ENCODE results near the gene TUBB4A. TPM values are rescaled to one million over a fixed set of nuclear protein-coding genes. Genes with fewer than 3 reads are reported as not detected.

TUBB4A gene
- total and polyA plus RNA-seq, 4 donors: 0.05 to 2.1 (median 0.18) TPM

- ATAC-seq (ENCODE audit: insufficient read depth, low FRiP score) (no peak), DNase-seq (no peak)
- no peak overlapping the region for H3K27ac ChIP-seq (ENCODE audit: low read depth in 1 of 2, low read length in 1 of 2)
- no peaks in the 10 kb centered on the region for H3K36me3 ChIP-seq (ENCODE audit: control insufficient read depth in 4 of 4, insufficient read depth in 4 of 4, low read length in 4 of 4)
- no peak overlapping the region for H3K9ac ChIP-seq (ENCODE audit: insufficient read depth in 1 of 2, low read length in 2 of 2)
- H3K4me1 ChIP-seq (ENCODE audit: control insufficient read depth in 5 of 5, insufficient read depth in 5 of 5, low read length in 5 of 5): peaks cover 0 to 5% (median 0%) of the 10 kb centered on the region in 5 donors
- no peak overlapping the region for H3K4me3 ChIP-seq
- peaks cover 0 to 11% (median 5%) of the 10 kb centered on the region in 3 donors for H3K27me3 ChIP-seq (ENCODE audit: control insufficient read depth in 3 of 3, insufficient read depth in 3 of 3, low read length in 2 of 3)
- no peaks in the 10 kb centered on the region for H3K9me3 ChIP-seq (ENCODE audit: control insufficient read depth in 4 of 4, insufficient read depth in 3 of 4, low read length in 3 of 4)
- WGBS, 2 donors: 82 to 88% methylated on average over 14 of the region's 14 CpGs
- TF ChIP-seq CTCF (IDR thresholded peaks at IDR 0.05; ENCODE audit: control extremely low read depth, extremely low read depth): no peak
Observed at GRCh38 chr19:6471076-6471475, 31.0 kb downstream of the TUBB4A start.

- no peaks in the 10 kb centered on the region for H3K36me3 ChIP-seq (ENCODE audit: control insufficient read depth in 4 of 4, insufficient read depth in 4 of 4, low read length in 4 of 4)
- no peak overlapping the region for H3K4me3 ChIP-seq
- no peaks in the 10 kb centered on the region for H3K9me3 ChIP-seq (ENCODE audit: control insufficient read depth in 4 of 4, insufficient read depth in 3 of 4, low read length in 3 of 4)
- DNase-seq (no peak), ATAC-seq (ENCODE audit: insufficient read depth, low FRiP score) (no peak)
- no peaks in the 10 kb centered on the region for H3K4me1 ChIP-seq (ENCODE audit: control insufficient read depth in 5 of 5, insufficient read depth in 5 of 5, low read length in 5 of 5)
- H3K27me3 ChIP-seq (ENCODE audit: control insufficient read depth in 3 of 3, insufficient read depth in 3 of 3, low read length in 2 of 3): peaks cover 0 to 7% (median 7%) of the 10 kb centered on the region in 3 donors
- H3K9ac ChIP-seq (ENCODE audit: insufficient read depth in 1 of 2, low read length in 2 of 2): no peak overlapping the region
- WGBS, 2 donors: 75 to 84% methylated on average over 8 of the region's 8 CpGs
- no peak for TF ChIP-seq CTCF (IDR thresholded peaks at IDR 0.05; ENCODE audit: control extremely low read depth, extremely low read depth)
- H3K27ac ChIP-seq (ENCODE audit: low read depth in 1 of 2, low read length in 1 of 2): no peak overlapping the region
Observed at GRCh38 chr19:6470173-6470572, 31.9 kb downstream of the TUBB4A start.

GRCh38 chr19:6467384-6467783 lies 34.7 kb downstream of the TUBB4A start:
- no peak for TF ChIP-seq CTCF (IDR thresholded peaks at IDR 0.05; ENCODE audit: control extremely low read depth, extremely low read depth)
- no peak for ATAC-seq (ENCODE audit: insufficient read depth, low FRiP score)

More at GRCh38 chr19:6467384-6467783, 34.7 kb downstream of the TUBB4A start:
- H3K36me3 ChIP-seq (ENCODE audit: control insufficient read depth in 4 of 4, insufficient read depth in 4 of 4, low read length in 4 of 4): no peaks in the 10 kb centered on the region
- H3K27me3 ChIP-seq (ENCODE audit: control insufficient read depth in 3 of 3, insufficient read depth in 3 of 3, low read length in 2 of 3): peaks cover 0 to 7% (median 7%) of the 10 kb centered on the region in 3 donors
- no peak for DNase-seq
- no peak overlapping the region for H3K4me3 ChIP-seq
- H3K4me1 ChIP-seq (ENCODE audit: control insufficient read depth in 5 of 5, insufficient read depth in 5 of 5, low read length in 5 of 5): peaks cover 0 to 3% (median 0%) of the 10 kb centered on the region in 5 donors
- WGBS, 2 donors: 80 to 88% methylated on average over 8 of the region's 8 CpGs
- H3K9ac ChIP-seq (ENCODE audit: insufficient read depth in 1 of 2, low read length in 2 of 2): no peak overlapping the region
- H3K9me3 ChIP-seq (ENCODE audit: control insufficient read depth in 4 of 4, insufficient read depth in 3 of 4, low read length in 3 of 4): no peaks in the 10 kb centered on the region
- no peak overlapping the region for H3K27ac ChIP-seq (ENCODE audit: low read depth in 1 of 2, low read length in 1 of 2)
